IMR-90 (cell line): ENCODE data around the gene EGFR. TPM values are rescaled to one million over a fixed set of nuclear protein-coding genes. Genes with fewer than 3 reads are reported as not detected.

ENCODE experiments used
- ATAC-seq: fragments of 200-7000 bp; cut with Tn5 transposase; 2 replicates; pipeline ENCODE4 v1.9.1; 2020; ENCODE audit warnings: low read depth, mild to moderate bottlenecking, moderate library complexity
- BruUV-seq: library from RNA; stranded (reverse); fragments of 400-500 nt; replicated peaks from 2 replicates; lab custom pipeline; 2021; lab: Mats Ljungman, UMichigan
- CTCF ChIA-PET: fragments of 300-600 bp; formaldehyde crosslinking; extraction: SDS; loops from one replicate; lab custom pipeline; 2021; ENCODE audit warnings: antibody characterized with exemption; lab: Yijun Ruan, JAX
- POLR2A ChIA-PET: fragments of 300-600 bp; sonication (Branson Sonifier 250); formaldehyde crosslinking; loops from one replicate; lab custom pipeline; 2022; ENCODE audit warnings: antibody characterized with exemption; ENCODE audit not compliant: unreplicated experiment; lab: Charles Lee
- DNase-seq: peaks from one replicate; pipeline ENCODE4 v3.0.0; 2013
- H2AFZ ChIP-seq: replicated peaks from 2 replicates; pipeline ENCODE3; 2013; ENCODE audit warnings: low read length, mild to moderate bottlenecking; ENCODE audit not compliant: poor library complexity
- H2AK5ac ChIP-seq: 2 replicates; pipeline ENCODE4 v1.6.1; 2013; ENCODE audit warnings: low read depth, low read length, inconsistent platforms
- H2AK9ac ChIP-seq: replicated peaks from 2 replicates; pipeline ENCODE3; 2013; ENCODE audit warnings: mild to moderate bottlenecking, low read depth, low read length, moderate library complexity; ENCODE audit not compliant: poor library complexity
- H2BK120ac ChIP-seq: 2 replicates; pipeline ENCODE4 v1.6.1; 2013; ENCODE audit warnings: low read depth, low read length, inconsistent platforms
- H2BK15ac ChIP-seq: 3 replicates; pipeline ENCODE4 v1.6.1; 2013; ENCODE audit warnings: low read depth, low read length, inconsistent platforms
- H2BK20ac ChIP-seq: 2 replicates; pipeline ENCODE4 v1.6.1; 2013; ENCODE audit warnings: low read depth, mild to moderate bottlenecking, inconsistent platforms, low read length, moderate library complexity
- H2BK5ac ChIP-seq: 2 replicates; pipeline ENCODE4 v1.6.1; 2013; ENCODE audit warnings: mild to moderate bottlenecking, low read depth, low read length, inconsistent platforms; ENCODE audit not compliant: poor library complexity, severe bottlenecking
- H3K14ac ChIP-seq: replicated peaks from 2 replicates; pipeline ENCODE4 v1.6.1; 2013; ENCODE audit warnings: low read depth, low read length, inconsistent platforms
- H3K18ac ChIP-seq: 2 replicates; pipeline ENCODE4 v1.6.1; 2013; ENCODE audit warnings: low read depth, low read length, control low read depth
- H3K23ac ChIP-seq: 2 replicates; pipeline ENCODE4 v1.6.1; 2013; ENCODE audit warnings: low read depth, low read length, inconsistent platforms
- H3K27ac ChIP-seq: 2 replicates; pipeline ENCODE4 v1.5.1; 2013; ENCODE audit warnings: mild to moderate bottlenecking, control low read depth, low read length; ENCODE audit not compliant: insufficient read depth
- H3K27me3 ChIP-seq: 2 replicates; pipeline ENCODE4 v1.6.1; 2013; ENCODE audit warnings: low read length; ENCODE audit not compliant: control insufficient read depth, insufficient read depth
- H3K36me3 ChIP-seq: 2 replicates; pipeline ENCODE4 v1.6.1; 2013; ENCODE audit warnings: low read length, mixed read lengths; ENCODE audit not compliant: control insufficient read depth, insufficient read depth
- H3K4ac ChIP-seq: 2 replicates; pipeline ENCODE4 v1.6.1; 2013; ENCODE audit warnings: low read depth, low read length, inconsistent platforms
- H3K4me1 ChIP-seq: 2 replicates; pipeline ENCODE4 v1.6.1; 2013; ENCODE audit warnings: low read length, mixed read lengths; ENCODE audit not compliant: control insufficient read depth, insufficient read depth
- H3K4me2 ChIP-seq: 2 replicates; pipeline ENCODE4 v1.6.1; 2013; ENCODE audit warnings: low read depth, mild to moderate bottlenecking, control low read depth, low read length, moderate library complexity
- H3K4me3 ChIP-seq: 2 replicates; pipeline ENCODE4 v1.5.1; 2013; ENCODE audit warnings: low read depth, mild to moderate bottlenecking, control low read depth, low read length, moderate library complexity; ENCODE audit not compliant: insufficient read depth
- H3K56ac ChIP-seq: 2 replicates; pipeline ENCODE4 v1.6.1; 2013; ENCODE audit warnings: low read length, inconsistent platforms; ENCODE audit not compliant: insufficient read depth; ENCODE audit errors: extremely low read depth
- H3K79me1 ChIP-seq, 2 experiments: 2 replicates each; pipeline ENCODE4 v1.6.1; 2013; ENCODE audit warnings: low read length in 2 of 2, inconsistent platforms in 1 of 2, low read depth in 1 of 2
- H3K9ac ChIP-seq: 2 replicates; pipeline ENCODE4 v1.6.1; 2013; ENCODE audit warnings: low read depth, low read length, control low read depth
- H3K9me1 ChIP-seq: 2 replicates; pipeline ENCODE4 v1.6.1; 2013; ENCODE audit warnings: low read length, inconsistent platforms; ENCODE audit not compliant: insufficient read depth
- H3K9me3 ChIP-seq: 2 replicates; pipeline ENCODE4 v1.6.1; 2013; ENCODE audit warnings: low read length; ENCODE audit not compliant: control insufficient read depth, insufficient read depth
- H4K20me1 ChIP-seq: 2 replicates; pipeline ENCODE4 v1.6.1; 2013; ENCODE audit warnings: low read length, inconsistent platforms; ENCODE audit not compliant: insufficient read depth
- H4K5ac ChIP-seq: 2 replicates; pipeline ENCODE4 v1.6.1; 2013; ENCODE audit warnings: mild to moderate bottlenecking, low read depth, low read length, control low read depth
- H4K8ac ChIP-seq, 2 experiments: 2 replicates each; pipeline ENCODE4 v1.6.1; 2013; ENCODE audit warnings: low read depth in 2 of 2, low read length in 2 of 2, control low read depth in 1 of 2, inconsistent platforms in 1 of 2
- H4K91ac ChIP-seq: 2 replicates; pipeline ENCODE4 v1.6.1; 2013; ENCODE audit warnings: low read depth, low read length, inconsistent platforms; ENCODE audit not compliant: insufficient read depth
- BHLHE40 ChIP-seq: fragments of 150-350 bp; IDR thresholded peaks from 2 replicates; pipeline ENCODE4 v1.6.1; 2016; ENCODE audit warnings: mild to moderate bottlenecking, low read depth, low read length
- CEBPB ChIP-seq: IDR thresholded peaks from 2 replicates; pipeline ENCODE4 v1.6.1; 2012; ENCODE audit warnings: low read depth, low read length, improper control_type of control experiment
- CHD1 ChIP-seq: IDR thresholded peaks from 2 replicates; pipeline ENCODE4 v1.6.1; 2012; ENCODE audit warnings: low read depth, low read length, improper control_type of control experiment
- ELK1 ChIP-seq: fragments of 150-350 bp; IDR thresholded peaks from 2 replicates; pipeline ENCODE4 v1.6.1; 2016; ENCODE audit warnings: low read depth, mild to moderate bottlenecking, low read length, moderate library complexity, borderline replicate concordance
- FOS ChIP-seq: fragments of 150-350 bp; IDR thresholded peaks from 2 replicates; pipeline ENCODE4 v1.6.1; 2016; ENCODE audit warnings: low read depth, low read length
- MAFK ChIP-seq: IDR thresholded peaks from 2 replicates; pipeline ENCODE4 v1.6.1; 2012; ENCODE audit warnings: low read depth, low read length, improper control_type of control experiment
- MAZ ChIP-seq: IDR thresholded peaks from 2 replicates; pipeline ENCODE4 v1.6.1; 2012; ENCODE audit warnings: low read depth, mild to moderate bottlenecking, low read length, improper control_type of control experiment, moderate library complexity, borderline replicate concordance
- MXI1 ChIP-seq: IDR thresholded peaks from 2 replicates; pipeline ENCODE4 v1.6.1; 2012; ENCODE audit warnings: low read depth, mild to moderate bottlenecking, low read length, moderate library complexity, borderline replicate concordance
- NFE2L2 ChIP-seq: fragments of 150-350 bp; IDR thresholded peaks from 2 replicates; pipeline ENCODE4 v1.6.1; 2016; ENCODE audit warnings: low read depth, mild to moderate bottlenecking, low read length
- POLR2A ChIP-seq: IDR thresholded peaks from 2 replicates; pipeline ENCODE4 v1.6.1; 2012; ENCODE audit warnings: mild to moderate bottlenecking, low read depth, low read length
- RAD21 ChIP-seq: IDR thresholded peaks from 2 replicates; pipeline ENCODE4 v1.6.1; 2012; ENCODE audit warnings: low read length, improper control_type of control experiment
- RFX5 ChIP-seq: IDR thresholded peaks from 2 replicates; pipeline ENCODE4 v1.8.0; 2012; ENCODE audit warnings: low read depth, mild to moderate bottlenecking, low read length, moderate library complexity
- SMC3 ChIP-seq: fragments of 150-350 bp; IDR thresholded peaks from 2 replicates; pipeline ENCODE4 v1.6.1; 2016; ENCODE audit warnings: low read depth, mild to moderate bottlenecking, antibody characterized with exemption, low read length, moderate library complexity
- WGBS, 2 experiments: methylation state at CpG; one replicate each; pipeline versions ENCODE4 v1.1.5 to v1.1.7; 2013; ENCODE audit warnings: missing lambda C conversion rate in 2 of 2; ENCODE audit not compliant: insufficient read length in 1 of 2; ENCODE audit errors: extremely low coverage in 2 of 2; 5-methylcytosine and 5-hydroxymethylcytosine counted together
- dilution Hi-C: fragments of 300-500 bp; cut with HindIII; formaldehyde crosslinking; loops from one replicate; pipeline ENCODE4 v1.14.3; 2018; ENCODE audit warnings: low sequenced_read_pairs; ENCODE audit not compliant: unreplicated experiment
- in situ Hi-C: fragments of 300-500 bp; cut with MboI; formaldehyde crosslinking; loops from 3 replicates; pipeline ENCODE4 v1.14.3; 2019; ENCODE audit warnings: low sequenced_read_pairs, inconsistent platforms, mixed read lengths
- intact Hi-C: fragments of 100-400 bp; cut with micrococcal nuclease; formaldehyde crosslinking; loops from 2 replicates; pipeline ENCODE4 v1.10.0; 2022
- polyA plus RNA-seq, 3 experiments: library from polyadenylated mRNA; depleted of rRNA; stranded (reverse); fragments of >200 nt; gene quantifications; 2 replicates each; pipeline ENCODE4 v1.2.3, GENCODE V29; 2012; ENCODE audit warnings: low replicate concordance in 1 of 3
- total RNA-seq: library from RNA; depleted of rRNA; stranded (reverse); fragments of >200 nt; gene quantifications from 2 replicates; pipeline ENCODE4 v1.2.3, GENCODE V29; 2012

The EGFR gene
- total and polyA plus RNA-seq, 2 of the 4 experiments (the other 2 are of a cell fraction): 36.9 to 60.4 TPM

GRCh38 chr7:55157764-55158105 is 138.9 kb downstream of the EGFR start:
- H2BK5ac ChIP-seq: peak overlapping the region; percentile 63
- DNase-seq (no peak), ATAC-seq (no peak)
- peak overlapping the region; percentile 27; the same call in 1 of the 2 replicates for H4K91ac ChIP-seq
- TF ChIP-seq POLR2A (no peak), MXI1 (no peak), SMC3 (no peak), CHD1 (no peak), FOS (no peak), RFX5 (no peak), RAD21 (no peak), NFE2L2 (no peak), MAFK (no peak), MAZ (no peak), BHLHE40 (no peak), CEBPB (no peak), ELK1 (no peak)
- 0 out of 2 replicates have a peak overlapping the region, but pooled peaks have one; percentile 27 for H2BK20ac ChIP-seq
- WGBS, 2 experiments: 85% methylated on average over 5 of the region's 8 CpGs; no CpG with 5 or more reads in 1 of the 2 experiments
- no peak overlapping the region for H2AK9ac ChIP-seq
- peak overlapping the region in 1 of 2 experiments; percentile 48; a peak in 1 of 4 replicates for H4K8ac ChIP-seq
- POLR2A ChIA-PET: no interaction called here
- H3K23ac ChIP-seq: peak overlapping the region; percentile 14
- H3K27ac ChIP-seq: peak overlapping the region; percentile 4; the same call in 1 of the 2 replicates
- H4K5ac ChIP-seq: peak overlapping the region; percentile 66; the same call in 1 of the 2 replicates
- peaks cover 25% of the 10 kb centered on the region for H3K4me1 ChIP-seq
- H3K18ac ChIP-seq: no peak overlapping the region; the same call in 1 of the 2 replicates
- intact Hi-C loops (loop anchor here (2.0 to 5.0 kb wide), 2 partner anchors 100 to 383 kb away; no protein-coding TSS in a partner anchor), in situ Hi-C loops (loop anchor here (25.0 kb wide), 1 partner anchor 370 kb away; no protein-coding TSS in a partner anchor), dilution Hi-C loops (no loop called here)
- no peak overlapping the region for H3K9ac ChIP-seq
- H3K14ac ChIP-seq: 0 out of 2 replicates have a peak overlapping the region, but pooled peaks have one; percentile 27
- BruUV-seq: no TSS peak
- H2BK120ac ChIP-seq: peak overlapping the region; percentile 39; the same call in 1 of the 2 replicates
- no peak overlapping the region for H3K4me3 ChIP-seq
- peaks cover 72% of the 10 kb centered on the region for H3K36me3 ChIP-seq
- no peak overlapping the region for H3K4me2 ChIP-seq
- H3K9me3 ChIP-seq: no peaks in the 10 kb centered on the region
- CTCF ChIA-PET: no interaction called here
- no peak overlapping the region; the same call in 1 of the 3 replicates for H2BK15ac ChIP-seq
- no peak overlapping the region for H3K56ac ChIP-seq
- peak overlapping the region; percentile 59; the same call in 1 of the 2 replicates for H2AK5ac ChIP-seq
- peaks cover 21 to 78% of the 10 kb centered on the region in 2 experiments; a peak in 3 of 4 replicates for H3K79me1 ChIP-seq
- peak overlapping the region; percentile 55; the same call in 1 of the 2 replicates for H3K4ac ChIP-seq
- peaks cover 3% of the 10 kb centered on the region; the same call in 1 of the 2 replicates for H4K20me1 ChIP-seq
- no peak overlapping the region for H2AFZ ChIP-seq
- H3K9me1 ChIP-seq: peaks cover 15% of the 10 kb centered on the region
- no peaks in the 10 kb centered on the region for H3K27me3 ChIP-seq
